ENCODE measurements around the gene NFIC.

DNA sequence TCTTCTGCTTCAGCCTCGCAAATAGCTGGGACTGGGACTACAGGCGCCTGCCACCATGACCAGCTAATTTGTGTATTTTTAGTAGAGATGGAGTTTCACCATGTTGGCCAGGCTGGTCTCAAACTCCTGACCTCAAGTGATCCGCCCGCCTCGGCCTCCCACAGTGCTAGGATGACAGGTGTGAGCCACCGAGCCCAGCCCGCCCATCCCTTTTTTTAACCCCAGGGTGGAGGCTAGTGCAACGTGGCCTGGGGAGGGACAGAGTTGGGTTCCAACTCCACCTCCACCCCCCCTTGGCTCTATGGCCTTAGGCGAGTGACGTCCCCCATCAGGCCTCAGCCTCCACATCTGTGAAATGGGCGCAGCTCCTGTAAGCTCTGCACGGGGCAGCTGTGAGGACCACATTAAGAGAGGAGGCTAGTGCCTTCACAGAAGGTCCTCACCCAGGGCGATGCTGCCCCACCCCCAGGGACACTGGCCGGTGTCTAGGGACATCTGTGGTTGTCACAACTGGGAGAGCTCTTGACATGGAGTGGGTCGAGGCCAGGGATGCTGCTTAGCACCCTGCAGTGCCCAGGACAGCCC, 76.2 kb downstream of the NFIC start:
- TF ChIP-seq, protein P1, sequence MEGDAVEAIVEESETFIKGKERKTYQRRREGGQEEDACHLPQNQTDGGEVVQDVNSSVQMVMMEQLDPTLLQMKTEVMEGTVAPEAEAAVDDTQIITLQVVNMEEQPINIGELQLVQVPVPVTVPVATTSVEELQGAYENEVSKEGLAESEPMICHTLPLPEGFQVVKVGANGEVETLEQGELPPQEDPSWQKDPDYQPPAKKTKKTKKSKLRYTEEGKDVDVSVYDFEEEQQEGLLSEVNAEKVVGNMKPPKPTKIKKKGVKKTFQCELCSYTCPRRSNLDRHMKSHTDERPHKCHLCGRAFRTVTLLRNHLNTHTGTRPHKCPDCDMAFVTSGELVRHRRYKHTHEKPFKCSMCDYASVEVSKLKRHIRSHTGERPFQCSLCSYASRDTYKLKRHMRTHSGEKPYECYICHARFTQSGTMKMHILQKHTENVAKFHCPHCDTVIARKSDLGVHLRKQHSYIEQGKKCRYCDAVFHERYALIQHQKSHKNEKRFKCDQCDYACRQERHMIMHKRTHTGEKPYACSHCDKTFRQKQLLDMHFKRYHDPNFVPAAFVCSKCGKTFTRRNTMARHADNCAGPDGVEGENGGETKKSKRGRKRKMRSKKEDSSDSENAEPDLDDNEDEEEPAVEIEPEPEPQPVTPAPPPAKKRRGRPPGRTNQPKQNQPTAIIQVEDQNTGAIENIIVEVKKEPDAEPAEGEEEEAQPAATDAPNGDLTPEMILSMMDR (conservative IDR thresholded peaks at IDR 0.05; ENCODE audit: low read length), result no peak
- TF ChIP-seq EZH2phosphoT487 (IDR thresholded peaks at IDR 0.05; ENCODE audit: borderline replicate concordance), result no peak

Measured in Loucy (cell line).